ENCODE data around the gene IGSF22.
"Not testable (repeated sequence)": the region's sequence is repeated elsewhere in the genome, so short reads cannot be mapped to it uniquely, and the experiment has no call there.

The IGSF22 gene

GRCh38 chr11:18709414-18709813 is 16.6 kb downstream of the IGSF22 start:
- DNase-seq, result no peak

DNA sequence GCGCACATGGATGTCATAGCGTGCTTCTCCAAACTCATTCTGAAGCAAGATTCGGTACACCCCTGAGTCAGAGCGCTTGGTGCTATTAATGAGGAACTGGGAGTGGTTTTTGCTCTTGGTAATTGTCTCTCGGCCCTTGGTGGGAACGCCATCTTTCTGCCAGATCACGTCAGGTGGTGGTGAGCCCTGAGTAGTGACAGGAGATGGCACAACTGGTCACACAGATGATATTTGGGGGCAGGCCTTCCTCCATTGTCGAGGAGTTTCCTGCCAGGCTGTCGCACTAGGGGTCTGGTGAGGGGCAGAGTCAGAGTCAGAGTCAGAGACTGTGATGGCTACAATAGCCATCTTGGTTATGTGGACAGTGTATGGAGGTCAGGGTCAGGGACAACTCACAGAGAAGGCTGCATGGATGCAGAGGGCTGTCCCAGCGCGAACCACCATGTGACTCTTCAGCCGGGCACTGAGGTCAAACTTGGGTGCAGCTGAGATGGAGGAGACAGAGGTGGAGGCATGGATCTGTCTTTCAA is 18.1 kb downstream of the IGSF22 start:
- DNase-seq, result no peak

GRCh38 chr11:18706330-18707243 is 19.4 kb downstream of the IGSF22 start:
- peak; percentile 83 for DNase-seq

DNA sequence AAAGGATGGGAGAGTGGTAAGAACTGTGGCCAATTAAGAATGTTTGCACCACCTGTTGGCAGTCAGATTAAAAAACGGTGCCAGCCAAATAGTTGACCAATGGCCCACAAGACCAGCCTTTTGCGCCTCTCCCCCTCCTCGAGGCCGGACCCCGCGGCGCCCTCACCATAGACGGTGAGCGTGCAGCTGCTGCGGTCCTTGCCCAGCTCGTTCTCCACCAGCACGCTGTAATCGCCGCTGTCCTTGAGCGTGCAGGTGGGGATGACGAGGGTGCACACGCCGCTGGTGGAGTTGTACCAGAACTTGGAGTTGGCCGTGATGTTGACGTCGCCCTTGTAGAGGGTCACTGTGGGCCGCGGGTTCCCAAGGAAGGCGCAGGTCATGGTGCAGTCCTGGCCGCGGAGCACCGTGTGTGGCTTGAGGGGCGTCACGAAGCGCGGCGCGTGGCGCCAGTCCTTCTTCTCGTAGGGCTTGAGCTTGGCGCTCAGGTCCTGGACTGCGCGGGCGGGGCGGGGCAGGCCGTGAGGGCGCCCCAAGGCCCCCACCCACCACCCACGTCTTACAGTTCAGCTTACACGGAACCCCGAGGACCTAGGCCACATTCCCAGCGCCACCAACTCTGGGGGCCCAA is 20.2 kb downstream of the IGSF22 start:
- DNase-seq, result peak; percentile 71

- DNase-seq, result no peak
These were observed 21.3 kb downstream of the IGSF22 start for GRCh38 chr11:18704698-18705097.

DNA sequence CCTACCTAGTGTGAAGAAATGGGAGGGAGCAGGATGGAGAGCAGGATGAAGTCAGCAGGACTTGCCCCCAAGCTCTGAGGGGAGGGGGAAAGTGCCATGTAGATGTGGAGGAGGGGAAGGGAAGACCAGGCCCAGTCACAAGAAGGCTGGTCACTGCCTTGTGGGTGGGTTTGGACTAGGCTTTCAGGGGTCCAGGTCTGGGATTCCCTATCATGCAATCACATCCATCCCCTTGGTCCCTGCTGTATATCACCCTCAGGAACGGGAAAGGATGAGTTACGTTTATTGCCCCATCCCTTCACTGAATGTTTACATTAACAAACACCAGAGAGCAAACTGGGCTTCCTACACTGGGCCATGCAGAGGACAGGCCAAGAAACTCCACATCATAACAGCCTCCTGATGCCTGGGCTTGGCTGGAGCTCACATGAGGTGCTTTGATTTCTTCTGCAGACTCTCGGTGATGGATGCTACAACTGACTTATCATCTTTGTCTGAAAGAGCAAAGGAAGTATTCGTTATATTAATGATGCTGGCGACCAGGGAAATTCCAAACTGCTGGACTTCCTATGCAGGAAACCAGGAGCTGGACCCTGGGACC is 21.8 kb downstream of the IGSF22 start:
- no peak for DNase-seq

DNA sequence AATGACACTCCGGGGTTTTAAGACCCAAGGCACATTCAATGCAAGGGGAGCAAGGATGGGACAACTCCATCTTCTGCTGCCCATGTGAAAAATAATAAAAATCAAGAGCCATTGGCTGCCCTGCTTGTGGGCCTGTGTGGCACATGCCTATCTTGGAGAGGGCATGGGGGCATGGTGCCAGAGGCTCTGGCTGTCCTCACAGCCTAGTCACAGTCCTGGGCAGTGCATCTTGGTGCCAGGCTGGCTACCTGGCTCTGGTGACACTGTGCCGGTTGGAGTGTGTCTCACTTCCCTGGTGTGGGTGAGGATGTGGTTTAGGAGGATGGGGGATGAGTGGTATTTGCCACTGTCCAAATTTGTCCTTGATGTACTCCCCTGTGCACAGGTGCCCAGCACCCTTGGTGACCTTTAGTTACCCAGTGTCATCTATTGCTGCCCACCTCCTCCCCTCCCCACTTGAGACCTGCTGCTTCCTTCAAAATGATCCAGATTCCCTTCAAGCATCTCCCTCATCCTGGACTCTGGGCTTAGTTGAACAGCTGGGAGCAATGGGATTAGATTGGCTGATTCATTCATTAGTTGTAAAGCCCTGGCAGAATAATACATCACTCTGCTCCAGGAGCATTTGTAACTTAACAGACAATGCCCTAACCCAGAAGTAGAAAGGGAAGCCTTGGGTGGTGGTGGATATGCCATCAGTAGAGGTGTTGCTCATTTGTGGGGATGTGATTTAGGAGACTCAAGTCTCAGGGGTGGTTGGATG is 22.8 kb downstream of the IGSF22 start:
- DNase-seq, result no peak

- no peak for DNase-seq
These were observed 24.3 kb downstream of the IGSF22 start for GRCh38 chr11:18701614-18702216.

GRCh38 chr11:18700872-18701271 is 25.1 kb downstream of the IGSF22 start:
- DNase-seq, result no peak

- no peak for DNase-seq
These were observed 25.6 kb downstream of the IGSF22 start for GRCh38 chr11:18700375-18700774.

DNA sequence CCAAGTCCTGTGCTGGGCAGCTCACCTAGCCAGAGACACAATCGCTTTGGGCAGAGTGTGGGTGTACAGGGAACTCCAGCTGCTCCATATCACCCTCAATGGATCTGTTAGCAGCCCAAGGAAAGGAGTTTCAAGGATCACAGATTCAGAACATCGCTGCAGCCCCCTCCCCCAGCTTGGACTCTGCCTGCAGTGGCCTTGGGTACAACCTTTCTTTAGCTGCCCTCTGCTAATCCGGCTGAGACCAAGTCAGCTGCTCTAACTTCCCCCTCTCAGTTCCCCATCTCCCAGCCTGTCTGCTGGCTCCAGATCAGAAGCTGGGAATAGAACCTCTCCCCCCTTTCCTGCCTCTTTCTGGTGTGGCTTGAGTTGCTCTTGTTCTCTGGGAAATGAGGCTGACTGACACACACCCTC is 26.1 kb downstream of the IGSF22 start:
- no peak for DNase-seq

DNA sequence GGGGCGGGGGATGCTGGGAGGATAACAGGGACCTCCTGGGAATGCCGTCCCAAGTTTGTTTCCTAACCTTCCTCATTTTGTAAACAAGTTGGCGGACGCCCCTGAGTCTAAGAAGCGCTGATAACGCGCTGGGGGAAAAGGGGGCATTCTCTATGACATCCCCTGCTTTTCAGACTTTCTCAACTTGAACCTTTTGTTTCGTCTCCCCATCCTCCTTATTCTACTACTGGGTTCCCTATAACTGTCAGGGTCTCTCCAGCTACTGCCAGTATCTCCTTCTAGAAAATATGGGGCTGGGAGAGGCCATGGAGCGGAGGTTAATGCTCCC is 26.8 kb downstream of the IGSF22 start:
- DNase-seq, result no peak

- DNase-seq, result peak; percentile 97
These were observed 27.4 kb downstream of the IGSF22 start, which contains the start of gene TMEM86A for GRCh38 chr11:18698341-18699268. Gene TMEM86A (plus strand): TSS chr11:18698779. CDS start chr11:18698887, 108 bp downstream.

- DNase-seq, result no peak
These were observed 28.4 kb downstream of the IGSF22 start for GRCh38 chr11:18697576-18697975.

DNA sequence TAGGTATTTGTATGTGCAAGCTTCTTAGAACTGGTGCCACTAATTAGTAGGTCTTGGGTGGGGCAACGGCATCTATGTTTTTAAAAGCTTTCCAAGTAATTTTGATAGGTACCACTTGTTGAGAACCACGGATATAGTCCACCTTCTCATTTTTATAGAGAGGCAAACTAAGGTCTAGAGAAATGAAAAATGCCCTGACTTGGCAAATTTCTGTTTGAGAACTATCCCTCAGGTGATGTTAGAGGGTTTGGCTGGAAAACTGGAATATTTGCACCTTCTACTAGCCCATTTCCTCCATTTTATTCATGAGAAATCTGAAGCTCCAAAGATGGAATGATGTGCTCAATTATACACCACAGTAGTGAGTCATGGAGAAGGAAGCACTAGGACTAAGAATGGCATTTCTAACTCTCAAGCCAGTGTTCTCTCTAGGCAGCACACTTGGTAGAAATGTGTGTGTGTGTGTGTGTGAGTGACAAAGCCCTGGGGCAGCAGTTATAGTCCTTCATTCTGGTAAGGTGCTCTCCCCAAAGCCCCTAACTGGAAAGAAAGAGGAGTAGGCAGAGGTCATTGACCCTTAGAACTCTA is 29.3 kb downstream of the IGSF22 start:
- DNase-seq, result no peak

DNA sequence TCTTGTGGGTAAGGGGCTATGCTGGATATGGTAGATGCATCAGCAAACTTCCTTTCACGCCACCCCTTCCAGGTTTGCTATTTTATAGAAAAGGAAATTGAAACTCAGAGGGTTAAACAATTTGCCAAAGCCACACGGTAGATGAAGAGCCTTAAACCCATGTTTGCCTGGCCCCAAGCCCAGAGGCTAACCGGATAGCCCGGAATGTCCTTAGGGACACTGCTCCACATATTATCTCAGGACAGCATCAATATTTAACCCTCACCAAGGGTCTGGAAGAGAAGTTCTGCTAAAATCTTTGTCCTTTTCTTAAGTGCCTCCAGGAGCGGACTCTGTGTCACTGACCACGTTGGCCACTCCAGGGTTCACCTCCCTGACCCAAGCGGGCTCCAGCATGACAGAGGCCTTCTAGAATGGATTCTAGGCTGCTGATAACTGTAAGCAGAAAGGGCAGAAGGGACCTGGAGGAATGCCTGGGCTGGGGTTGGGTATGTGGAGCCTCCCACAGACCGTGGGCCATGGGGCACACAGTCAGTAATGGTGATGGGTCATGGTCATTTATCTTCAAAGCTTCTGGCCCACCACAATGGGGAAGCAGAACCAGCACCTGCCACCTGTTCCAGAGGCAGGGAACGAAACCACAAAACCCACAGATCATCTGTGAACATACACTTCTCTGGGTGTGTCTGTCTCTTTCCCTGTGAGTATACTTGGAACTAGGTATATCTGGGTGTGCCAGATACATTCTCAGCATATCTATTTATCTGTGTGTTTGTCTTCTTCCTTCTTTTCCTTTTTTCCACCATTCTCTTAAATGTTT is 32.8 kb downstream of the IGSF22 start:
- no peak for DNase-seq

GRCh38 chr11:18691467-18692140 is 34.4 kb downstream of the IGSF22 start:
- not testable (repeated sequence) for DNase-seq

GRCh38 chr11:18684267-18684666 is 41.7 kb downstream of the IGSF22 start:
- no peak for DNase-seq

DNA sequence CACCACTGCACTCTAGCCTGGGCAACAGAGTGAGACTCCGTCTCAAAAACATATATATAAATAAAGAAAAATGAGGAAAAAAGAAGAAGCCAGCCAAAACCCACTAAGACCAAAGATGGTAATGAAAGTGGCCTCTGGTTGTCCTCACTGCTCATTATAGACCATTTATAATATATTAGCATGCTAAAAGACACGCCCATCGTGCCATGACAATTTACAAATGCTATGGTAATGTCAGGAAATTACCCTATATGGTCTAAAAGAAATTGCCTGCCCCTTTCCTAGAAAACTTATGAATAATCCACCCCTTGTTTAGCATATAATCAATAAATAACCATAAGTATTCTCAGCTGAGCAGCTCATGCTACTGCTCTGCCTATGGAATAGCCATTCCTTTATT is 43.5 kb downstream of the IGSF22 start:
- no peak for DNase-seq
